Measurements from ENCODE around the gene CORO7. TPM values are rescaled to one million over a fixed set of nuclear protein-coding genes. Genes with fewer than 3 reads are reported as not detected.

The CORO7 gene
- polyA plus RNA-seq, 1 of the 3 experiments (the other 2 are of a cell fraction), result 25.8 TPM

DNA sequence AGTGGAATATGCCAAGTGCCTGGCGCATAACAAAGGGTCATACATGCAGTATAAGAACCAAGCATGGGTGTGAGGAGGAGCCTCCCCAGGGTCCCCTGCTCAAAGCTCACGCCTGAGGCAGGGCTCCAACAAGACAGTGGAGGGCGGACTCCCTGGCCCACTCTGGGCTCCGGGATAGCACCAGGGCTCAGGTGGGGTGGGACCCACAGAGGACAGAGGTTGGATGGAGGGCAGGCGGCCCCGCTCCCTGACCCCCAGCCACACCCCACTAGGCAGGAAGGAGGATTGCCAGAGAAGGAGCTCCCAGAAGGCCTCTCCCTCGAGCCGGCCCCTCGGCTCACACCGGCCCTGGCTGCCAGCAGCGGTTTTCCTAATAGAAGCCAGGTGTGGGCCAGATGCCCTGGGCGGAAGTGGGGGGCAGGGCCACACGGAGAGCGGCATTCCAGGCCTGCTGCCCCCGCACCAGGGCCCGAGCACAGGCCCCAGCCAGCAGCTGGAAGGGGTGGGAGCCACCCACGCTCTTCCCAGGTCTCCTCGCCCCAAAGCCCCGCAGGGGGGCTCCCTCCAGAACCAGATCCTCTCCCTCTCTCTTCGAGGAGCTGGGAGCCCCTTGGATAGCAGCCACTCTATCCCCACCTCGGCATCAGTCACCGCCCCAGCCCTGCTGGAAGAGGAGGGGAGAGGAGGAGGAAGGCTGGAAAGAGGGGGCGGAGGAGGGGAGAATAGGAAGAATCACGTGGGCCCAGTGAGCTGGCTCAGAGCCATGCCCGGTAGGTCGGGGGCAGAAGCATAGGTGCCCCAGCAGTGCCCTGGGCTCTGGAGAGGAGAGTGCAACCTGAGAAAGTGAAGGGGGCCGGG lies 23.8 kb downstream of the CORO7 start (continued):
- TF ChIP-seq, protein P1, sequence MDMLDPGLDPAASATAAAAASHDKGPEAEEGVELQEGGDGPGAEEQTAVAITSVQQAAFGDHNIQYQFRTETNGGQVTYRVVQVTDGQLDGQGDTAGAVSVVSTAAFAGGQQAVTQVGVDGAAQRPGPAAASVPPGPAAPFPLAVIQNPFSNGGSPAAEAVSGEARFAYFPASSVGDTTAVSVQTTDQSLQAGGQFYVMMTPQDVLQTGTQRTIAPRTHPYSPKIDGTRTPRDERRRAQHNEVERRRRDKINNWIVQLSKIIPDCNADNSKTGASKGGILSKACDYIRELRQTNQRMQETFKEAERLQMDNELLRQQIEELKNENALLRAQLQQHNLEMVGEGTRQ (IDR thresholded peaks at IDR 0.05; ENCODE audit: borderline replicate concordance, low read depth, low read length), result 0 out of 2 replicates have a peak, but pooled peaks have one; percentile 24
- no peak for TF ChIP-seq REST (IDR thresholded peaks at IDR 0.05; ENCODE audit: low read depth, low read length)
- peak; percentile 76; the same call in 1 of the 2 replicates for TF ChIP-seq SIN3A (IDR thresholded peaks at IDR 0.05; ENCODE audit: borderline replicate concordance, low read depth, low read length)
- TF ChIP-seq, protein P2, sequence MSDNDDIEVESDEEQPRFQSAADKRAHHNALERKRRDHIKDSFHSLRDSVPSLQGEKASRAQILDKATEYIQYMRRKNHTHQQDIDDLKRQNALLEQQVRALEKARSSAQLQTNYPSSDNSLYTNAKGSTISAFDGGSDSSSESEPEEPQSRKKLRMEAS (IDR thresholded peaks at IDR 0.05; ENCODE audit: low read depth), result peak; percentile 76; the same call in 1 of the 2 replicates
- peak; percentile 96 for TF ChIP-seq CHD2 (IDR thresholded peaks at IDR 0.05; ENCODE audit: low read length, partially characterized antibody)
- TF ChIP-seq RCOR1 (IDR thresholded peaks at IDR 0.05; ENCODE audit: low read length), result peak; percentile 71; the same call in 1 of the 2 replicates
- TF ChIP-seq, protein P3, sequence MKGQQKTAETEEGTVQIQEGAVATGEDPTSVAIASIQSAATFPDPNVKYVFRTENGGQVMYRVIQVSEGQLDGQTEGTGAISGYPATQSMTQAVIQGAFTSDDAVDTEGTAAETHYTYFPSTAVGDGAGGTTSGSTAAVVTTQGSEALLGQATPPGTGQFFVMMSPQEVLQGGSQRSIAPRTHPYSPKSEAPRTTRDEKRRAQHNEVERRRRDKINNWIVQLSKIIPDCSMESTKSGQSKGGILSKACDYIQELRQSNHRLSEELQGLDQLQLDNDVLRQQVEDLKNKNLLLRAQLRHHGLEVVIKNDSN (IDR thresholded peaks at IDR 0.05; ENCODE audit: borderline replicate concordance, low read depth), result peak; percentile 85

- H3K4me2 ChIP-seq, result peak overlapping the region; percentile 79; the same call in 1 of the 2 replicates
- DNase-seq, result peak; percentile 88
- no peaks in the 10 kb centered on the region for H4K20me1 ChIP-seq (ENCODE audit: insufficient read depth)
- ChIA-PET POLR2A (interaction anchor here (0.5 to 2.7 kb wide), 14 partner anchors 8 to 113 kb away, joined by 3 to 28 read pairs (median 6); partner anchors contain the start of genes CORO7 and VASN), CTCF (interaction anchor here (1.2 to 32.1 kb wide), 10 partner anchors 11 to 138 kb away, joined by 3 to 558 read pairs (median 6); no protein-coding TSS in a partner anchor)
- TF ChIP-seq EZH2phosphoT487 (IDR thresholded peaks at IDR 0.05; ENCODE audit: borderline replicate concordance, low read depth) (no peak), GABPA (IDR thresholded peaks at IDR 0.05; ENCODE audit: low read depth) (no peak), FOSL2 (IDR thresholded peaks at IDR 0.05; ENCODE audit: borderline replicate concordance, low read depth) (no peak), MXI1 (IDR thresholded peaks at IDR 0.05; ENCODE audit: low read depth, low read length) (no peak)
- TF ChIP-seq, protein P3 (IDR thresholded peaks at IDR 0.05; ENCODE audit: borderline replicate concordance, low read depth), result no peak
- peak overlapping the region; percentile 72 to 97 for H3K27ac ChIP-seq (ENCODE audit: low read depth in 2 of 2, low read length in 1 of 2)
- H3K36me3 ChIP-seq (replicated peaks in 1 of 2; ENCODE audit: control insufficient read depth in 1 of 2, insufficient read depth in 2 of 2, low read length in 1 of 2), result peaks cover 0 to 2% of the 10 kb centered on the region in 2 experiments
- 84% methylated on average over 15 of the region's 22 CpGs for WGBS (ENCODE audit: low lambda C conversion rate)
- H3K9ac ChIP-seq, result peak overlapping the region; percentile 51; the same call in 1 of the 2 replicates
- H3F3A ChIP-seq (replicated peaks; ENCODE audit: insufficient read depth), result peaks cover under 1% of the 10 kb centered on the region
- H3K9me2 ChIP-seq, result no peaks in the 10 kb centered on the region
- H2AFZ ChIP-seq (ENCODE audit: low read depth), result no peak overlapping the region
- no peaks in the 10 kb centered on the region for H3K27me3 ChIP-seq (ENCODE audit: insufficient read depth)
- no peaks in the 10 kb centered on the region for H3K79me2 ChIP-seq (ENCODE audit: insufficient read depth)
- H3K4me1 ChIP-seq (ENCODE audit: control insufficient read depth in 1 of 2, insufficient read depth in 2 of 2, low read depth in 1 of 2, low read length in 1 of 2), result peaks cover 26 to 66% of the 10 kb centered on the region in 2 experiments; a peak in 3 of 4 replicates
- H3K9me3 ChIP-seq, result no peaks in the 10 kb centered on the region
- no peak overlapping the region for H3K4me3 ChIP-seq (ENCODE audit: low read depth in 2 of 2, low read length in 1 of 2)
Measured at GRCh38 chr16:4391631-4392381, 24.6 kb downstream of the CORO7 start.

All from SK-N-SH (cell line).